NCI-H446 treated with DMSO at 0.1 percent for 48 hours (cell line): ENCODE results near the gene FAR1.

Experiments used
- DNase-seq: peaks from one replicate; lab custom pipeline; 2025; lab: John Stamatoyannopoulos, UW

The FAR1 gene

GRCh38 chr11:13776134-13776815, 107.8 kb downstream of the FAR1 start:
- DNase-seq, result no peak

GRCh38 chr11:13777341-13777985, 109.0 kb downstream of the FAR1 start:
- DNase-seq, result no peak

GRCh38 chr11:13778345-13778744, 109.9 kb downstream of the FAR1 start:
- no peak for DNase-seq

GRCh38 chr11:13781153-13781552, 112.7 kb downstream of the FAR1 start:
- DNase-seq, result no peak
